Left renal cortex interstitium (tissue), 4 donors: ENCODE data around the gene SPRR2E. TPM values are rescaled to one million over a fixed set of nuclear protein-coding genes. Genes with fewer than 3 reads are reported as not detected.
"Not testable (repeated sequence)": the region's sequence is repeated elsewhere in the genome, so short reads cannot be mapped to it uniquely, and the experiment has no call there.

Source experiments
- DNase-seq, 4 donors: peaks; one replicate each; pipeline ENCODE4 v3.0.0-alpha.2; 2013; ENCODE audit warnings: low read depth in 4 of 4, low spot score in 2 of 4, missing footprints in 1 of 4
- polyA plus RNA-seq, 4 donors: library from polyadenylated mRNA; unstranded; fragments of 120-200 nt; gene quantifications; one replicate each; pipeline ENCODE4 v1.2.1, GENCODE V29; 2013; ENCODE audit not compliant: insufficient read length in 4 of 4

SPRR2E gene
- not detected for polyA plus RNA-seq

GRCh38 chr1:153094426-153094825 is at the start of gene SPRR2E:
TSS of gene SPRR2E (minus strand) at chr1:153094526. CDS start at chr1:153093751, 775 bp downstream.
- DNase-seq, result no peak

- DNase-seq, result no peak
Observed at GRCh38 chr1:153141377-153141776, 47.1 kb upstream of the SPRR2E start.

DNA sequence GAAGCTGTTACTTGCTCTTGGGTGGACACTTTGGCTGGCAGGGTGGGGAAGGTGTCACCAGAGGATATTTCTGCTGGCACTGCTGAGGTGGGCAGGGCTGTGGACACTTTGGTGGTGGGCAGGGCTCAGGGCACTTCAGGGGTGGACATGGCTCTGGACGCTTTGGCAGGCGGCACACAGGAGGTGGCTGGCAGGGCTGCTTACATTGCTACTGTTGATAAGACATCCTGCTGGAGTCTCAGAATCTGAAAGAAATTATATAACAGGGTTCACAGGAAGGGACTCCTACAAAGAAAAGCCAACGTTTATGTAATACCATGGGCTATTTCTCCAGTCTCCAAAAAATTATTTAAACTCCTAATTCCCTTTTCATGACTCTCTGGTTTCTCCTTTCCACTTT is 46.2 kb upstream of the SPRR2E start:
- no peak for DNase-seq

DNA sequence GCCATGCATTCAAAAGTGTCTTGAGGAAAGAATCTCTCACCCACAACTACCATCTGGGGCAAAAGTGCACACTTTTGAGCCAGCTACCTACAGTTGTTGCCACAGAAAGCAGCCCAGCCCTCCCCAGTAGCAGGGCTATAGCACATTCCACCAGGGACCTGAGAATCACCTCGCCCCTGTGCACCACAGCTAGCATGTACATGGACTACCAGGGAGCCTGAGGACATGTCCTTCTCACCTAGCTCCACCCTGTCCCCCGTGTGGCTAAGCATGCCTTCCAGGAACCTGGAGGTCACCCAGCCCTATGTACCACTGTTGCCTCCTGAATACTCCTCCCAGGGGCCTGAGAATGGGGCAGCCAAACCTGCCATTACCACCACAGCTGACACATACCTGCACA is 39.4 kb upstream of the SPRR2E start:
- DNase-seq, result no peak

GRCh38 chr1:153133267-153133666 is 38.9 kb upstream of the SPRR2E start:
- no peak for DNase-seq

DNA sequence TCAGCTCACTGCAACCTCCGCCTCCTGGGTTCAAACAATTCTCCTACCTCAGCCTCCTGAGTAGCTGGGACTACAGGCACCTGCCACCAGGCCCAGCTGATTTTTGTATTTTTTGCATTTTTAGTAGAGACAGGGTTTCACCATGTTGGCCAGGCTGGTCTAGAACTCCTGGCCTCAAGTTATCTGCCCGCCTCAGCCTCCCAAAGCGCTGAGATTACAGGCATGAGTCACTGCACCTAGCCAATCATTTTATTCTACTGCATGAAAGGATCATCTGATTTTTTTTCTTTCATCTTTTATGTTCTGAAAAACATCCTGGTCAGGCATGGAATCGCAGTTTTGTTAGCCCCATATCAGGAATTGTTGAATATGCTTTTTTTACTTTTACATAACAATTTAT is 34.4 kb upstream of the SPRR2E start:
- DNase-seq, result not testable (repeated sequence)

DNA sequence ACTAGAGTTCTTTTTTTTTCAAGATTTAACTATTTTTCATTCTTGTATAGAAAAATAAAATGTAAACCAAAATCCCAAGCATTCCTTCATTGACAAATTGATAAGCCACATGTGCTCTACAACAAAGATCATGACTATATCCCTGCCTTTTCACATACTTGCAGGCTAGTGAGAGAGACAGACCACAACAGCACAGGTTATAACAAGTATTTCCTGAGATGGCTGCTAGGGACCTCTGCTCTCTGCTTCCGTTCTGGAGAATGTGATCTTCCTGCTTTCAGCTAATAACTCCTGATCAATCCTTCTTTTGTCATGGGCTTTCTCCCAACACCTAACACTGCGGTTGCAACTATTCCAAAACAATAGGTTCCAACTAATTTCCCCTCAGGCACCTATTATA is 33.0 kb upstream of the SPRR2E start:
- DNase-seq, result no peak

GRCh38 chr1:153125536-153125935 is 31.2 kb upstream of the SPRR2E start:
- no peak for DNase-seq

- not testable (repeated sequence) for DNase-seq
Observed at GRCh38 chr1:153123793-153124192, 29.5 kb upstream of the SPRR2E start.

- DNase-seq, result peak; percentile 42 to 55 (median 50)
Observed at GRCh38 chr1:153122831-153123421, 28.6 kb upstream of the SPRR2E start.

- DNase-seq, result no peak
Observed at GRCh38 chr1:153120945-153121344, 26.6 kb upstream of the SPRR2E start.

- DNase-seq, result no peak
Observed at GRCh38 chr1:153119491-153119971, 25.2 kb upstream of the SPRR2E start.

- not testable (repeated sequence) for DNase-seq
Observed at GRCh38 chr1:153115264-153115663, 20.9 kb upstream of the SPRR2E start.

GRCh38 chr1:153113416-153113815 is 19.1 kb upstream of the SPRR2E start, which contains the start of gene SPRR2F:
TSS of gene SPRR2F (minus strand) at chr1:153113516. CDS start at chr1:153112733, 783 bp downstream.
- DNase-seq, result no peak

GRCh38 chr1:153112454-153112853 is 18.1 kb upstream of the SPRR2E start:
- DNase-seq, result not testable (repeated sequence)

DNA sequence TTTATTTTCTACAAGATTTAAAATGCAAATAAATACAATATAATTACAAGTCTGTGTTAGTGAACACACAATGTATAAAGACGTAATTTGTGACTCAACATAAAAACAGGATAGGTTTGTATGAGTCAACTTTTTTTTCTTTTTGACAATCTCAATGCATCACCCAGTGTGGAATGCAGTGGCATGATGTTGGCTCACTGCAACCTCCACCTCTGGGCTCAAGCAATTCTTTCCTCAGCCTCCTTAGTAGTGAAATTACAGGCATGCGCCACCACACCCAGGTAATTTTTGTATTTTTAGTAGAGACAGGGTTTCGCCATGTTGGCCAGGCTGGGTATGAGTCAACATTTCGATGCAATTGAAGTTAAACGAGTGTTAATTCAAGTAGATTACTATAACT is 5.9 kb upstream of the SPRR2E start:
- DNase-seq, result no peak

DNA sequence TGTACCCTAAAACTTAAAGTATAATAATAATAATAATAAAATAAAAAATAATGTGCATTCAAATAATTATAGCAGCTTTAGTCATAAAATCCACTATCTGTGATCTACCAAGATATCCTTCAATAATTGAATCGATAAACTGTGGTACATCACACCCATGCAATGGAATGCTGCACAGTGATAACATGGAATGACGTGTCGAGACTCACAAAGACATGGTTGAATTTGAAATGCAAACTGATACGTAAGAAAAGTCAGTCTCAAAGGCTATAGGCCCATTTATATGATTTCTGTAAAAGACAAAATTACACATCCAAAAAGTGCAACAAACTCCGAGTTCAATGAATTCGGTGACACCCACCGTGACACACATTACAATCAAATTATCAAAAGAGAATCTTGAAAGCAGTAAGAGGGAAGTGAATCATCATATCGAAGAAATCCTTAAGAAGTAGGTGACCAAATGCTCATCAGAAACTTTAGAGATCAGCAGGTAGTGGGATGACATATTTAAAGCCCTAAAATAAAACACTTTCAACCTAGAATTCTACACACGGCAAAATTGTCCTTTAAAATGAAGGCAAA is 5.2 kb upstream of the SPRR2E start:
- DNase-seq, result no peak

- no peak for DNase-seq
Observed at GRCh38 chr1:153095764-153096163, 1.4 kb upstream of the SPRR2E start.

DNA sequence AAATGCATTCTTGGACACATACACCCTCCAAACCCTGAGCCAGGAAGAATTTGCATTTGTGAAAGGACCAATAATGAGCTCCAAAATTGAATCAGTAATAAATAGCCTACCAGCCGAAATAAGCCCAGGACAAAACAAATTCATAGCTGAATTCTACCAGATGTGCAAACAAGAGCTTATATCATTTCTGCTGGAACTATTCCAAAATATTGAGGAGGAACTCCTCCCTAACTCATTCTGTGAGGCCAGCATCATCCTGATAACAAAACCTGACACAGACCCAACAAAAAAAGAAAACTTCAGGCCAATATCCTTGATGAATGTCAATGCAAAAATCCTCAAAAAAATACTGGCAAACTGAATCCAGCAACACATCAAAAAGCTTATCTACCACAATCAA is 6.7 kb downstream of the SPRR2E start:
- no peak for DNase-seq

DNA sequence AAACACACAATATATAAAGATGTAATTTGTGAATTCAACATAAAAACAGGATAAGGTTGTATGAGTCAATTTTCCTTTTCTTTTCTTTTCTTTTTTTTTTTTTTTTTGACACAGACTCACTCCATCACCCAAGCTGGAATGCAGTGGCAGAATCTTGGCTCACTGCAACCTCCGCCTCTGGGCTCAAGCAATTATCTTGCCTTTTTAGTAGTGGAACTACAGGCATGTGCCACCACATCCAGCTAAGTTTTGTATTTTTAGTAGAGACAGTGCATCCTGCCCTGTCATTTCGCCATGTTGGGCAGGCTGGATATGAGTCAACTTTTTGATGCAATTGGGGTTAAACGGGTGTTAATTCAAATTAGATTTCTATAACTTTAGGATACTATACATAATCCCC is 12.6 kb downstream of the SPRR2E start:
- no peak for DNase-seq

DNA sequence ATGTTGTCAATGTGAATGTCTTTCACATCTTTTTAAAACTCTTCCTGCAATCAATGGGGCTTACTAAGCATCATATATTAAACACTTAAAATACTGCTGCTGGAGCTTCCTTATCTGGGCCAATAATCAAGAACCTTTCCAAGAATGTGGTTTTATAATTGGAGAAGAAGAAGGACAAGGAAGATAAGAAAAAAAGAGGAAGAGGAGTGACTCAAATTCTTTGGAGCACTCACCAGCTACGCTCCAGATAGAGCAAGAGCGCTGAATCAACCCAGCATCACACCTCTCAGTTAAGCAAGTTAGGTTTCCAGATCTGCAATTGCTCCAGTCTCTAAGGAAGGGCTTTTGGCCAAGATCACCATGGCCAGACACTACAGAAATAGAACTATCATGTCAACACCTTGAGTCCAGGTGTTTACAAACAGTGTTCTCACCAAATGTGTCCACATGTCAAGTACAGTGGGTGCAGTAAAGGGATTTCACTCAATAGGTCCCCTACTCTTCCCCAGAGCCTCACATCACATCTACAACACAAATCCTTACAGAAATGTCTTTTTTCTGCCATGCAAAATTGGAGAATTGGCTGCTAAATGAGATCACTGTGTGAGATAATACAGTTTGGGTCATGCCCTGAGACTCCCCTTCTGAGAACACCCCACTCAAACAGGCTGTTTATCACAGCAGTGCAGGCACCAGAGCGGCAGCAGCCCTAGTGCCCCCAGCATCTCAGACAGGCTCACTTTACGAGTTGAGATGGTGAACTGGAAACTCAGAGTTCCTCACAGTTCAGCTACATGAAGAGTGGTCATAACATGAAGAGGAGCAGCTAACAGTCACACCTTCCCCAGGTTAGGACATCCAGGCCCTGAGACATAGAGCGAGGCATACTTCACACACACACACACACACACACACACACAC is 21.3 kb downstream of the SPRR2E start:
- DNase-seq, result no peak
